ENCODE measurements around the gene IFT88.
A peak's percentile ranks its signal among the peaks of the same experiment; 100 is the strongest.

IFT88 gene

GRCh38 chr13:20717581-20718542 is 150.9 kb downstream of the IFT88 start:
- no peak for DNase-seq

DNA sequence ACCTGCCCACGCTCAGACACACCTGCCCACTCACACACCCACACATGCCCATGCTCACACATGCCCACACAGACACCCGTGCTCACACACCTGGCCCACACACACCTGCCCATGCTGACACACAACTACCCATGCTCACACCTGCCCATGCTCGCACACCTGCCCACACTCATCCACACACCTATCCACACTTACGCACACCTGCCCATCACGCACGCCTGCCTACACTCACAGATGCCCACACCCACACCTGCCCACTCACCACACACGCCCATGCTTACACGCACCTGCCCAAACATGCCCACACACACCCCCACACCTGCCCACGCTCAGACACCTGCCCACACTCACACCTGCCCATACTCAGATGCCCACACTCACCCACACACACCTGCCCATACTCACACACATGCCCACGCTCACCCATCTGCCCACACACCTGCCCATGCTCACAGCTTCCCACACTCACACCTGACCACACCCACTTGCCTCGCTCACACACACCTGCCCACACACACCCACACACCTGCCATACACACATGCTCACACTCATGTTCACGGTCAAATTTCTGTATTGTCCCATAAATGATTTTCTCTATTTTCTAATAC is 152.1 kb downstream of the IFT88 start:
- no peak for DNase-seq

GRCh38 chr13:20719783-20720182 is 152.8 kb downstream of the IFT88 start:
- DNase-seq, result no peak

- DNase-seq, result no peak
Observed at GRCh38 chr13:20720499-20720898, 153.5 kb downstream of the IFT88 start.

DNA sequence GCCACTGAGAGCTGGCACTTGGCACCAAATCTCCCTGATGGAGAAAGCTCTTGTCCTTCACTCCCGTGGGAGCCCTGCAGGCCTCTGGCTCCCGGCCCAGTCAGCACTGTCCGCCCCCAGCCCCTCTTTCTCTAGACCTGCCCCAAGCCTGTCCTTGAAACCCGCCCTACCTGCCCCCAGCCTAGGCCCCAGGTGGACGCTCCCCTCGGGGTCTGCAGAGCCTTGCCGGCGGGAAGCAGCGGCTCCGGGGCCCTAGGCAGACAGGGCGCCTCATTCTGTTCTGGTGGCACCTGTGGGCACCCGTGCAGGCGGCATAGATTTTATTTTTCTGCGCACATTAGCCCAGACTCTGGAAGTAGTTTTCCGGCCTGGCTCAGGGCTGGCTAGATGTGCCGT is 154.1 kb downstream of the IFT88 start:
- no peak for DNase-seq

- peak; percentile 67 for DNase-seq
Observed at GRCh38 chr13:20721454-20722357, 154.7 kb downstream of the IFT88 start.

DNA sequence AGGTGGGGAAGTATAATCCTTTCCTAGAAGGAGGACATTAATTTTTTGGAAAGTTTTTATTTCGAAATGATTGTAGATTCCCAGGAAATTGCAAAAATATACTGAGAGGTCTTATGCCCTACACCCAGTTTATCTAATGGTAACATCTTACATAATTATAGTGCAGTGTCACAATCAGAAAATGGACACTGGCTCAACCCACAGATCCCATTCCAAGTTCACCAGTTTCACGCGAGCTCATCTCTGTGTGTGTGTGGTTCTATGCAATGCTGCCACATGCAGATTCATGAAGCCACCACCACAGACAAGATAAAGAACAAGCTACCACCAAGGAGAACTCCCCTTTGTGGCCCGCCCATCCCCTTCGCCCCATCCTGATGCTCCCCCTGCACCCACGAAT is 160.9 kb downstream of the IFT88 start:
- DNase-seq, result no peak

- no peak for DNase-seq
Observed at GRCh38 chr13:20728579-20729311, 161.8 kb downstream of the IFT88 start.

DNA sequence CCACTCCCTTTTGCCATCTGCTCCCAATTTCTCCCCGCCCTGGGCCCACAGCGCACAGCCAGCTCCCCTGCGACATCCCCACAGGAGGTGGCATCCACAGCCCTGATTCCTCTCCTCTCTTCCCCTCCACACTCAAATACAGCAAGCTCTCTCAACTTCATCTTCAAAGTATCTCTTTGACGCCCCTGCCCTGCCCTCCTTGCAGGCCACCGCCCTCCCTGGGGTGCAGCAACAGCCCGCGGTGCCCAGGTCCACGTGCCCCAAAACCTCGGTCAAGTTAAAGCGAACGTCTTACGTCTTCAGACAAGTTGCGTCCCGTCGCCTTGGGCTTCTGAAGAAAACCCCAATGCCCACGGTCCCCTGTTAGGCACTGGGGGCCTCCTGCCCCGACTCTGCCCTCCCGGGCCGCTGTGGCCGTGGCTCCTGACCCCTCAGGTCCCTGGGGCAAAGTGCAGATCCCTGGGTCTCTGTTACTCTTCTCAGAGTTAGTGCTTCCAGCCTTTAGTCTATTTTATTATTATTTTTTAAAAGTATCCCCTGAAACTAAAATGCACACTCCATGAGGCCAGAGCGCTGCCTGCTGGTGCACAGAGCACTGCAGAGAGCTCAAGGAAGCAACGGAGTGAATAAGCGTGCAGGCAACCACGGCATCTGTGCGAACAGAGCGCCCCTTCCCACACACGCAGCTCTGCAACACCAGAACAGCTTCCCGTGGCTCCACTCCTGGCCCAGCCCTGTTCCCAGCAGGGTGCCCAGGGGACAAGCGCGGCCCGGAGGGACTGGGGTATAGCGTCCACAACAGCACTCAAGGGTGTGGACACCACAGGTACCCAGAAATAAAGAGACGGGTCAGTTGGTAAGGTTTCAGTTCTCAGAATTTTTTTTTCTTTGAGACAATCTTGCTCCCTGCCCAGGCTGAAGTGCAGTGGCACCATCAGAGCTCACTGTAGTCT is 163.0 kb downstream of the IFT88 start:
- DNase-seq, result no peak

DNA sequence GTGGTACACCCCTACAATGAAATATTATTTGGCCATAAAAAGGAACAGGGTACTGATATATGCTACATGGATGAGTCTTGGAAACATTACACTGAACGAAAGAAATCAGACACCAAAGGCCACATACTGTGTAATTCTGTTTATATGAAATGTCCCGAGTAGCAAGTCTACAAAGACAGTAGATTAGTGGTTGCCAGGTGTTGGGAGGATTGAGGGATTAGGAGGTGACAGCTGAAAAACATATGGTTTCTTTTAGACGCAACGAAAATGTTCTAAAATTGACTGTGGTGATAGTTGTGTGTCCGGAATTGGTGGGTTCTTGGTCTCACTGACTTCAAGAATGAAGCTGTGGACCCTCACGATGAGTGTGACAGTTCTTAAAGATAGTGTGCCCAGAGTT is 171.7 kb downstream of the IFT88 start:
- DNase-seq, result no peak

GRCh38 chr13:20740021-20740420 is 173.1 kb downstream of the IFT88 start:
- DNase-seq, result no peak

All from NCI-H69 (cell line).